ENCODE data around the gene UPK3A.

Gene UPK3A

GRCh38 chr22:45308957-45309421, 24.2 kb downstream of the UPK3A start:
- Histone ChIP-seq H3K36me3 (replicated peaks; ENCODE audit: insufficient read depth, low read length) (no peaks in the 10 kb centered on the region), H3K4me2 (ENCODE audit: low read depth, low read length) (peak overlapping the region; percentile 86), H3K9me3 (replicated peaks; ENCODE audit: insufficient read depth, low read length) (no peaks in the 10 kb centered on the region), H3K9ac (ENCODE audit: low read length) (peak overlapping the region; percentile 71), H3K9me2 (replicated peaks; ENCODE audit: insufficient read depth, low read length) (no peaks in the 10 kb centered on the region), H3K27me3 (replicated peaks; ENCODE audit: insufficient read depth, low read length) (no peaks in the 10 kb centered on the region), H2AFZ (ENCODE audit: low read length) (peak overlapping the region; percentile 97), H3K27ac (ENCODE audit: low read length) (peak overlapping the region; percentile 55; the same call in 1 of the 2 replicates), H3K79me2 (ENCODE audit: low read length) (peaks cover 35% of the 10 kb centered on the region), H3F3A (ENCODE audit: insufficient read depth, low read length) (no peaks in the 10 kb centered on the region), H4K20me1 (ENCODE audit: insufficient read depth, low read length) (no peaks in the 10 kb centered on the region), H3K4me3 (ENCODE audit: low read length) (peak overlapping the region; percentile 61), H3K4me1 (ENCODE audit: low read length) (peaks cover 10% of the 10 kb centered on the region)
- DNase-seq: no peak
- TF ChIP-seq EZH2 (optimal IDR thresholded peaks at IDR 0.05; ENCODE audit: low read depth, low read length): no peak
- no peak for TF ChIP-seq EZH2phosphoT487 (IDR thresholded peaks at IDR 0.05; ENCODE audit: low read length)
- no peak for TF ChIP-seq CTCF (IDR thresholded peaks at IDR 0.05; ENCODE audit: low read length)

DNA sequence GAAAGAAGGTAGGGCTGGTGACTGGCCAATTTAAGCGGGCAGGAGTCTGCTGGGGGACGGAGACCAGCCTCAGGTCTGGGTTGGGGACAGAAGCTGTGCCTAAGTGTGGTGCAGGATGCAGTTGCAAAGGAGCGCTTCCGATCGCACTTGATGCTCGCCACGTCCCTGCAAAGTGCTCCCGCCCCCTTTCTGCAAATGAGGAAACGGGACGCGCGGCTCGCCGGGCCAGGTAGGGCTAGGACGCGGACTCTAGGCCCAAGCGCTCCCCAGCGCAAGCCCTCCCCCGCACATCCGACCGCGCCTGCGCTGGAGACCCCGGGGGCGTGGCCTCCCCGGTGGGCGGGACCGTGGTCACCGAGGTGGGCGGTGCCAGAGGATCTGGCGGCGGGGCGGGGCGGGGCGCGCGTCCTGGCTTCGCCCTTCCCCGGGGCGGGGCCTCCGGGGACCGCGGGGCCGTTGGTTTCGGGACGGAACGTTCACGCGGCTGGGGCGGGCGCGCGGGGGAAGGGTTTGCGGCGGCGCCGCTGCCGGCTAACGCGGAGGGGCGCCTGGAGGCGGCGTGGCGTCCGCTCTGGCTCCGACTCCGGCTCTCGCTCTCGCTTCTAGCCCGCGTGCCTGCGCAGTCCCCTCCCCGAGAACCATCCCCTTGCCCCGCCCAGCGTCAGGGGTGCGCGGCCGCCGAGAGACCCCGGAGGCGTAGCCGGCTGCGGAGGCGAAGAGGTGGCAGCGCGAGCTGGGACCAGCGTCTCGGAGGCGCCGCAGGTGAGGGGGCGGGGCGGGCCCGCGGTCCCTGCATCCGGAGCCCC, 24.9 kb downstream of the UPK3A start, which contains the start of gene FAM118A:
Gene FAM118A, plus strand, starts transcription at position 513 of the 806 bp plus-strand sequence. CDS start 12,446 bp downstream, outside the sequence.
- no peaks in the 10 kb centered on the region for H3F3A ChIP-seq (ENCODE audit: insufficient read depth, low read length)
- no peak for TF ChIP-seq CTCF (IDR thresholded peaks at IDR 0.05; ENCODE audit: low read length)
- no peak for TF ChIP-seq EZH2 (optimal IDR thresholded peaks at IDR 0.05; ENCODE audit: low read depth, low read length)
- TF ChIP-seq EZH2phosphoT487 (IDR thresholded peaks at IDR 0.05; ENCODE audit: low read length): no peak
- peak within 1 kb of the TSS; percentile 98 for H3K4me3 ChIP-seq (ENCODE audit: low read length)
- H3K4me2 ChIP-seq (ENCODE audit: low read depth, low read length): peak within 1 kb of the TSS; percentile 99
- no peaks in the 10 kb centered on the region for H3K9me3 ChIP-seq (replicated peaks; ENCODE audit: insufficient read depth, low read length)
- H3K9me2 ChIP-seq (replicated peaks; ENCODE audit: insufficient read depth, low read length): no peaks in the 10 kb centered on the region
- H3K4me1 ChIP-seq (ENCODE audit: low read length): peaks cover 10% of the 10 kb centered on the region
- DNase-seq: peak; percentile 93
- no peaks in the 10 kb centered on the region for H4K20me1 ChIP-seq (ENCODE audit: insufficient read depth, low read length)
- H3K27me3 ChIP-seq (replicated peaks; ENCODE audit: insufficient read depth, low read length): no peaks in the 10 kb centered on the region
- peak within 1 kb of the TSS; percentile 55; the same call in 1 of the 2 replicates for H3K27ac ChIP-seq (ENCODE audit: low read length)
- no peaks in the 10 kb centered on the region for H3K36me3 ChIP-seq (replicated peaks; ENCODE audit: insufficient read depth, low read length)
- H3K79me2 ChIP-seq (ENCODE audit: low read length): peaks cover 41% of the 10 kb centered on the region
- peak within 1 kb of the TSS; percentile 97 for H2AFZ ChIP-seq (ENCODE audit: low read length)
- peak within 1 kb of the TSS; percentile 92 for H3K9ac ChIP-seq (ENCODE audit: low read length)

DNA sequence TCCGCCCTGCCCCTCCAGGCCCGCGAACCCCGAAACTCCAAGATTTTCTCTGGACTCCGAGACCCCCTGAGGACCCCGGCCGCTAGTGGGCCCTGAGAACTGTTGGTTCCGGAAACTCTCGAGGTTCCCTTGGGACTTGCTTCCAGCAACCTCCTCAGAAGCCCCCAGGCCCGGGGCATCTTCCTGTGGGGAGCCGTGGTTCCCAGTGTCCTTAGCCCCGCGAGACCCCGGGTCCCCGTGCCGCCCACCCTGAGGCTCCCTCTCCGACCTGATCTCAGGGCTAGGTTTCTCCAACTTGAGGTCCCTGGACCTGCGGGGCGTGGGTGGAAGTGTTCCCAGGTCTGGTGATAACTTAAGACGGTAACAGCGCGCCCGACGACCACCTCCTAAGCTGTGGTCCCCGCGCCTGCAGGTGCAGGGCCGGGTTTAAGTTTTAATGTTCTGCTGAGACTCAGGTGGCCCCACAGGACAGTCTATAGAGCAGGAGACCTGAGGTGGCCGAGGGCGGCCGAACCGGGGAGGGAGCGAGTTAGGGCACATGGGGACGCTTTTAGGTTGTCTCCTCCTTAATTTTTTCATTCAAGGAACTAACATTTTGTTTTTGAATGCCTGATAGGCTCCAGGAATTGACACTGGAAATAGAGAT, 25.7 kb downstream of the UPK3A start:
- H3K9me2 ChIP-seq (replicated peaks; ENCODE audit: insufficient read depth, low read length): no peaks in the 10 kb centered on the region
- peaks cover 10% of the 10 kb centered on the region for H3K4me1 ChIP-seq (ENCODE audit: low read length)
- no peak for TF ChIP-seq CTCF (IDR thresholded peaks at IDR 0.05; ENCODE audit: low read length)
- no peak for TF ChIP-seq EZH2 (optimal IDR thresholded peaks at IDR 0.05; ENCODE audit: low read depth, low read length)
- TF ChIP-seq EZH2phosphoT487 (IDR thresholded peaks at IDR 0.05; ENCODE audit: low read length): no peak
- peak overlapping the region; percentile 90 for H2AFZ ChIP-seq (ENCODE audit: low read length)
- peaks cover 49% of the 10 kb centered on the region for H3K79me2 ChIP-seq (ENCODE audit: low read length)
- H3K4me2 ChIP-seq (ENCODE audit: low read depth, low read length): peak overlapping the region; percentile 99
- no peaks in the 10 kb centered on the region for H3K36me3 ChIP-seq (replicated peaks; ENCODE audit: insufficient read depth, low read length)
- H3K9ac ChIP-seq (ENCODE audit: low read length): peak overlapping the region; percentile 92
- peak overlapping the region; percentile 47; the same call in 1 of the 2 replicates for H3K27ac ChIP-seq (ENCODE audit: low read length)
- H3K4me3 ChIP-seq (ENCODE audit: low read length): peak overlapping the region; percentile 98
- no peaks in the 10 kb centered on the region for H4K20me1 ChIP-seq (ENCODE audit: insufficient read depth, low read length)
- no peaks in the 10 kb centered on the region for H3K27me3 ChIP-seq (replicated peaks; ENCODE audit: insufficient read depth, low read length)
- no peaks in the 10 kb centered on the region for H3K9me3 ChIP-seq (replicated peaks; ENCODE audit: insufficient read depth, low read length)
- DNase-seq: no peak
- no peaks in the 10 kb centered on the region for H3F3A ChIP-seq (ENCODE audit: insufficient read depth, low read length)

Measured in MM.1S (cell line).